K562 (cell line): Measurements from ENCODE around the gene RAB6A. TPM values are rescaled to one million over a fixed set of nuclear protein-coding genes. Genes with fewer than 3 reads are reported as not detected.

Experiments used
- CBFA2T3 ChIP-seq: fragments of 450-650 bp; IDR thresholded peaks from 2 replicates; pipeline ENCODE4 v1.6.1; 2017
- FOXA1 ChIP-seq: fragments of 450-650 bp; IDR thresholded peaks from 2 replicates; pipeline ENCODE4 v1.6.1; 2016; ENCODE audit warnings: mild to moderate bottlenecking, borderline replicate concordance
- MBD2 ChIP-seq: sonication (generic); IDR thresholded peaks from 2 replicates; pipeline ENCODE4 v1.6.1; 2016; ENCODE audit warnings: low read depth, borderline replicate concordance
- NR1H2 ChIP-seq: sonication (generic); formaldehyde crosslinking; IDR thresholded peaks from 2 replicates; pipeline ENCODE4 v1.4.0; 2020; ENCODE audit warnings: mild to moderate bottlenecking, missing genetic modification reagents
- POU5F1 ChIP-seq: fragments of 150-350 bp; IDR thresholded peaks from 2 replicates; pipeline ENCODE4 v1.6.1; 2014; ENCODE audit warnings: borderline replicate concordance, low read length, low read depth, mild to moderate bottlenecking; ENCODE audit not compliant: partially characterized antibody
- RCOR1 ChIP-seq, 2 experiments: IDR thresholded peaks; 2 replicates each; pipeline ENCODE4 v1.6.1; 2012; ENCODE audit warnings: low read depth in 2 of 2, low read length in 2 of 2, borderline replicate concordance in 1 of 2, improper control_type of control experiment in 1 of 2
- SP2 ChIP-seq: IDR thresholded peaks from 2 replicates; pipeline ENCODE4 v1.6.1; 2011; ENCODE audit warnings: mild to moderate bottlenecking, low read depth, low read length, moderate library complexity; ENCODE audit not compliant: poor library complexity, severe bottlenecking; ENCODE audit errors: extremely low read depth
- ZFP30 ChIP-seq: fragments of 250-450 bp; sonication (Bioruptor Pico); IDR thresholded peaks from 2 replicates; pipeline ENCODE4 v1.8.0; 2022; ENCODE audit warnings: moderate library complexity, mild to moderate bottlenecking, inconsistent platforms, borderline replicate concordance
- polyA plus RNA-seq, 8 experiments: library from polyadenylated mRNA; depleted of rRNA in 4 of 8; stranded (reverse) in 5 of 8; unstranded in 3 of 8; fragments of >200 nt; fragmentation: Nextera tagmentation in 2 of 8; fragmentation: Illumina TruSeq in 1 of 8; extraction: Ambion mirVana in 2 of 8; extraction: Trizol in 1 of 8; gene quantifications; 2 replicates each; pipeline versions ENCODE4 v1.2.1 to v1.2.3, GENCODE V29; 2011 to 2014; ENCODE audit warnings: inconsistent platforms in 1 of 8, missing spikeins in 1 of 8
- total RNA-seq, 7 experiments: library from RNA; depleted of rRNA in 6 of 7; stranded (reverse); fragments of >200 nt in 6 of 7; fragmentation: Illumina TruSeq in 2 of 7; extraction: Trizol in 2 of 7; gene quantifications; 2 replicates each; pipeline versions ENCODE4 v1.2.1 to v1.2.3, GENCODE V29; 2011 to 2021; ENCODE audit warnings: low replicate concordance in 1 of 7
- TF ChIP-seq, protein P1 (sequence below): sonication (generic); formaldehyde crosslinking; IDR thresholded peaks from 2 replicates; pipeline ENCODE4 v1.8.1; 2023; ENCODE audit warnings: missing genetic modification reagents, mild to moderate bottlenecking, borderline replicate concordance
- TF ChIP-seq, protein P2 (sequence below): sonication (generic); formaldehyde crosslinking; IDR thresholded peaks from 2 replicates; pipeline ENCODE4 v1.8.1; 2023; ENCODE audit warnings: mild to moderate bottlenecking, missing genetic modification reagents
- TF ChIP-seq, protein P3 (sequence below): fragments of 250-450 bp; sonication (Bioruptor Pico); IDR thresholded peaks from 2 replicates; pipeline ENCODE4 v1.8.0; 2021; ENCODE audit warnings: moderate library complexity, mild to moderate bottlenecking, inconsistent platforms
- TF ChIP-seq, protein P4 (sequence below): sonication (generic); formaldehyde crosslinking; IDR thresholded peaks from 2 replicates; pipeline ENCODE4 v1.5.0; 2020; ENCODE audit warnings: missing genetic modification reagents
- TF ChIP-seq, protein P5 (sequence below): fragments of 250-450 bp; sonication (Bioruptor Pico); IDR thresholded peaks from 2 replicates; pipeline ENCODE4 v1.4.0; 2020
- TF ChIP-seq, protein P6 (sequence below): IDR thresholded peaks from 2 replicates; pipeline ENCODE4 v1.6.1; 2012; ENCODE audit warnings: low read depth, low read length, improper control_type of control experiment, borderline replicate concordance

RAB6A gene
- total and polyA plus RNA-seq, 9 of the 15 experiments (the other 6 are each of a cell fraction or from before 2014, with no cell fraction given): 14.0 to 95.3 (median 45.4) TPM

DNA sequence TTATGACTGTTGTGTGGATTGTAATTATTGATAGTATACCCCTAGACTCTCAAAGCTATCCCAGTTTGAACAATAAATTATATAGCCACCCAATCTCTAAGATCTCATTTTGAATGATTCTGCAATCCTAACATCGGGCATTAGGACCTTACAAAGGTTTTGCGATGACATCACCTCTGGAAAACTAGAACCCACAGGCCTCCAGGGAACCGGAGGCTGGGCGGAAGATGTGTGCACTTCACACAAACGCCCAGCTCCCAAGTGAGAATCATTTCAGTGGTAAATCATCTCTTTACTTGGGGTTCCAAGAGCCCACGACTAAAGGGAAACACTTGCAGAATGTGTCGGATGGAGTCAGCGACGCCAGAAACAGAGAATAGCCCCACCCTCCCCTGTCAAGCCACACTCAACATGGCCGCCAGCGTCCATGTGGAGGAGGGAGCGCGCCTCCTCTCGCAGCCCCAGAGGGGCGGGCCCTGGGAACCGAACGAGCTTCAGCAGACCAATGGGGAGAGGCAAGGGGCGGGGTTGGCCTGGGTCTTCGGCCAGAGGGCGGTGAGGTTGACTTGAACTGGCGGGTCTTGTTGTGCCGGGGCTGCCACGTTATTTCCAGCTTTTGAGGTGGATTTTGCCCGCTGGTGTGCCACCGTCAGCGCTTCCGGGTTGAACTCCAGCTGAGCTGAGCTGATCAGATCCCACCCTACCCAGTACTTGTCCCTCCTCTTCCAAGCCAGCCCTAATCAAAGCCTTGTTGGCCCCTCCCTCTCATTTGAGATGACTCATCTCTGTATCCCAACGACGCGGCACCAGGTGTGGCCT, 18.4 kb upstream of the RAB6A start (continued):
- TF ChIP-seq, protein P1, sequence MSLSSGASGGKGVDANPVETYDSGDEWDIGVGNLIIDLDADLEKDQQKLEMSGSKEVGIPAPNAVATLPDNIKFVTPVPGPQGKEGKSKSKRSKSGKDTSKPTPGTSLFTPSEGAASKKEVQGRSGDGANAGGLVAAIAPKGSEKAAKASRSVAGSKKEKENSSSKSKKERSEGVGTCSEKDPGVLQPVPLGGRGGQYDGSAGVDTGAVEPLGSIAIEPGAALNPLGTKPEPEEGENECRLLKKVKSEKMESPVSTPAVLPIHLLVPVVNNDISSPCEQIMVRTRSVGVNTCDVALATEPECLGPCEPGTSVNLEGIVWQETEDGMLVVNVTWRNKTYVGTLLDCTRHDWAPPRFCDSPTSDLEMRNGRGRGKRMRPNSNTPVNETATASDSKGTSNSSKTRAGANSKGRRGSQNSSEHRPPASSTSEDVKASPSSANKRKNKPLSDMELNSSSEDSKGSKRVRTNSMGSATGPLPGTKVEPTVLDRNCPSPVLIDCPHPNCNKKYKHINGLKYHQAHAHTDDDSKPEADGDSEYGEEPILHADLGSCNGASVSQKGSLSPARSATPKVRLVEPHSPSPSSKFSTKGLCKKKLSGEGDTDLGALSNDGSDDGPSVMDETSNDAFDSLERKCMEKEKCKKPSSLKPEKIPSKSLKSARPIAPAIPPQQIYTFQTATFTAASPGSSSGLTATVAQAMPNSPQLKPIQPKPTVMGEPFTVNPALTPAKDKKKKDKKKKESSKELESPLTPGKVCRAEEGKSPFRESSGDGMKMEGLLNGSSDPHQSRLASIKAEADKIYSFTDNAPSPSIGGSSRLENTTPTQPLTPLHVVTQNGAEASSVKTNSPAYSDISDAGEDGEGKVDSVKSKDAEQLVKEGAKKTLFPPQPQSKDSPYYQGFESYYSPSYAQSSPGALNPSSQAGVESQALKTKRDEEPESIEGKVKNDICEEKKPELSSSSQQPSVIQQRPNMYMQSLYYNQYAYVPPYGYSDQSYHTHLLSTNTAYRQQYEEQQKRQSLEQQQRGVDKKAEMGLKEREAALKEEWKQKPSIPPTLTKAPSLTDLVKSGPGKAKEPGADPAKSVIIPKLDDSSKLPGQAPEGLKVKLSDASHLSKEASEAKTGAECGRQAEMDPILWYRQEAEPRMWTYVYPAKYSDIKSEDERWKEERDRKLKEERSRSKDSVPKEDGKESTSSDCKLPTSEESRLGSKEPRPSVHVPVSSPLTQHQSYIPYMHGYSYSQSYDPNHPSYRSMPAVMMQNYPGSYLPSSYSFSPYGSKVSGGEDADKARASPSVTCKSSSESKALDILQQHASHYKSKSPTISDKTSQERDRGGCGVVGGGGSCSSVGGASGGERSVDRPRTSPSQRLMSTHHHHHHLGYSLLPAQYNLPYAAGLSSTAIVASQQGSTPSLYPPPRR: no peak
- TF ChIP-seq RCOR1 (IDR thresholded peaks at IDR 0.05; ENCODE audit: borderline replicate concordance in 1 of 2, low read depth in 2 of 2, low read length in 2 of 2): peak; percentile 21 to 27; a peak in 1 of 4 replicates
- TF ChIP-seq CBFA2T3: 0 out of 2 replicates have a peak, but pooled peaks have one; percentile 16
- peak; percentile 15 for TF ChIP-seq SP2
- TF ChIP-seq, protein P2, sequence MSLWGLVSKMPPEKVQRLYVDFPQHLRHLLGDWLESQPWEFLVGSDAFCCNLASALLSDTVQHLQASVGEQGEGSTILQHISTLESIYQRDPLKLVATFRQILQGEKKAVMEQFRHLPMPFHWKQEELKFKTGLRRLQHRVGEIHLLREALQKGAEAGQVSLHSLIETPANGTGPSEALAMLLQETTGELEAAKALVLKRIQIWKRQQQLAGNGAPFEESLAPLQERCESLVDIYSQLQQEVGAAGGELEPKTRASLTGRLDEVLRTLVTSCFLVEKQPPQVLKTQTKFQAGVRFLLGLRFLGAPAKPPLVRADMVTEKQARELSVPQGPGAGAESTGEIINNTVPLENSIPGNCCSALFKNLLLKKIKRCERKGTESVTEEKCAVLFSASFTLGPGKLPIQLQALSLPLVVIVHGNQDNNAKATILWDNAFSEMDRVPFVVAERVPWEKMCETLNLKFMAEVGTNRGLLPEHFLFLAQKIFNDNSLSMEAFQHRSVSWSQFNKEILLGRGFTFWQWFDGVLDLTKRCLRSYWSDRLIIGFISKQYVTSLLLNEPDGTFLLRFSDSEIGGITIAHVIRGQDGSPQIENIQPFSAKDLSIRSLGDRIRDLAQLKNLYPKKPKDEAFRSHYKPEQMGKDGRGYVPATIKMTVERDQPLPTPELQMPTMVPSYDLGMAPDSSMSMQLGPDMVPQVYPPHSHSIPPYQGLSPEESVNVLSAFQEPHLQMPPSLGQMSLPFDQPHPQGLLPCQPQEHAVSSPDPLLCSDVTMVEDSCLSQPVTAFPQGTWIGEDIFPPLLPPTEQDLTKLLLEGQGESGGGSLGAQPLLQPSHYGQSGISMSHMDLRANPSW (CRISPR knock-in tag): no peak
- TF ChIP-seq, protein P3, sequence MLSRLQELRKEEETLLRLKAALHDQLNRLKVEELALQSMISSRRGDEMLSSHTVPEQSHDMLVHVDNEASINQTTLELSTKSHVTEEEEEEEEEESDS (CRISPR knock-in tag): no peak
- TF ChIP-seq MBD2: no peak
- TF ChIP-seq, protein P4, sequence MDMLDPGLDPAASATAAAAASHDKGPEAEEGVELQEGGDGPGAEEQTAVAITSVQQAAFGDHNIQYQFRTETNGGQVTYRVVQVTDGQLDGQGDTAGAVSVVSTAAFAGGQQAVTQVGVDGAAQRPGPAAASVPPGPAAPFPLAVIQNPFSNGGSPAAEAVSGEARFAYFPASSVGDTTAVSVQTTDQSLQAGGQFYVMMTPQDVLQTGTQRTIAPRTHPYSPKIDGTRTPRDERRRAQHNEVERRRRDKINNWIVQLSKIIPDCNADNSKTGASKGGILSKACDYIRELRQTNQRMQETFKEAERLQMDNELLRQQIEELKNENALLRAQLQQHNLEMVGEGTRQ (CRISPR knock-in tag): no peak
- no peak for TF ChIP-seq ZFP30 (CRISPR knock-in tag)
- TF ChIP-seq, protein P5, sequence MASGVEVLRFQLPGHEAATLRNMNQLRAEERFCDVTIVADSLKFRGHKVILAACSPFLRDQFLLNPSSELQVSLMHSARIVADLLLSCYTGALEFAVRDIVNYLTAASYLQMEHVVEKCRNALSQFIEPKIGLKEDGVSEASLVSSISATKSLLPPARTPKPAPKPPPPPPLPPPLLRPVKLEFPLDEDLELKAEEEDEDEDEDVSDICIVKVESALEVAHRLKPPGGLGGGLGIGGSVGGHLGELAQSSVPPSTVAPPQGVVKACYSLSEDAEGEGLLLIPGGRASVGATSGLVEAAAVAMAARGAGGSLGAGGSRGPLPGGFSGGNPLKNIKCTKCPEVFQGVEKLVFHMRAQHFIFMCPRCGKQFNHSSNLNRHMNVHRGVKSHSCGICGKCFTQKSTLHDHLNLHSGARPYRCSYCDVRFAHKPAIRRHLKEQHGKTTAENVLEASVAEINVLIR (CRISPR knock-in tag): peak; percentile 38; the same call in 1 of the 2 replicates
- no peak for TF ChIP-seq NR1H2 (CRISPR knock-in tag)
- TF ChIP-seq FOXA1: no peak
- TF ChIP-seq POU5F1: no peak
- TF ChIP-seq, protein P6, sequence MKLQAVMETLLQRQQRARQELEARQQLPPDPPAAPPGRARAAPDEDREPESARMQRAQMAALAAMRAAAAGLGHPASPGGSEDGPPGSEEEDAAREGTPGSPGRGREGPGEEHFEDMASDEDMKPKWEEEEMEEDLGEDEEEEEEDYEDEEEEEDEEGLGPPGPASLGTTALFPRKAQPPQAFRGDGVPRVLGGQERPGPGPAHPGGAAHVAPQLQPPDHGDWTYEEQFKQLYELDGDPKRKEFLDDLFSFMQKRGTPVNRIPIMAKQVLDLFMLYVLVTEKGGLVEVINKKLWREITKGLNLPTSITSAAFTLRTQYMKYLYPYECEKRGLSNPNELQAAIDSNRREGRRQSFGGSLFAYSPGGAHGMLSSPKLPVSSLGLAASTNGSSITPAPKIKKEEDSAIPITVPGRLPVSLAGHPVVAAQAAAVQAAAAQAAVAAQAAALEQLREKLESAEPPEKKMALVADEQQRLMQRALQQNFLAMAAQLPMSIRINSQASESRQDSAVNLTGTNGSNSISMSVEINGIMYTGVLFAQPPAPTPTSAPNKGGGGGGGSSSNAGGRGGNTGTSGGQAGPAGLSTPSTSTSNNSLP: peak; percentile 42; the same call in 1 of the 2 replicates
